Stomach smooth muscle (tissue), 2 donors: ENCODE data around the gene LUC7L2.
"Not testable (repeated sequence)": the region's sequence is repeated elsewhere in the genome, so short reads cannot be mapped to it uniquely, and the experiment has no call there.

Source experiments
- H3K27ac ChIP-seq: one replicate; pipeline ENCODE4 v1.7.0; 2013; ENCODE audit warnings: mild to moderate bottlenecking, low read length, inconsistent platforms
- H3K27me3 ChIP-seq, 2 donors: one replicate each; pipeline ENCODE4 v1.7.0; 2013; ENCODE audit warnings: low read length in 2 of 2; ENCODE audit not compliant: insufficient read depth in 2 of 2, control insufficient read depth in 1 of 2
- H3K36me3 ChIP-seq, 2 donors: one replicate each; pipeline ENCODE4 v1.7.0; 2013; ENCODE audit warnings: low read length in 2 of 2; ENCODE audit not compliant: control insufficient read depth in 2 of 2, insufficient read depth in 2 of 2
- H3K4me1 ChIP-seq: one replicate; pipeline ENCODE4 v1.7.0; 2013; ENCODE audit warnings: low read length; ENCODE audit not compliant: control insufficient read depth, insufficient read depth
- H3K4me3 ChIP-seq, 2 donors: one replicate each; pipeline ENCODE4 v1.7.0; 2013; ENCODE audit warnings: low read length in 2 of 2
- H3K9ac ChIP-seq, 2 donors: one replicate each; pipeline ENCODE4 v1.7.0; 2013; ENCODE audit warnings: low read length in 2 of 2, mild to moderate bottlenecking in 1 of 2
- H3K9me3 ChIP-seq, 2 donors: one replicate each; pipeline ENCODE4 v1.7.0; 2013; ENCODE audit warnings: low read length in 2 of 2; ENCODE audit not compliant: control insufficient read depth in 2 of 2
- donor health status: healthy.
- donor health status: Pancreatic carcinoma.

Gene LUC7L2

DNA sequence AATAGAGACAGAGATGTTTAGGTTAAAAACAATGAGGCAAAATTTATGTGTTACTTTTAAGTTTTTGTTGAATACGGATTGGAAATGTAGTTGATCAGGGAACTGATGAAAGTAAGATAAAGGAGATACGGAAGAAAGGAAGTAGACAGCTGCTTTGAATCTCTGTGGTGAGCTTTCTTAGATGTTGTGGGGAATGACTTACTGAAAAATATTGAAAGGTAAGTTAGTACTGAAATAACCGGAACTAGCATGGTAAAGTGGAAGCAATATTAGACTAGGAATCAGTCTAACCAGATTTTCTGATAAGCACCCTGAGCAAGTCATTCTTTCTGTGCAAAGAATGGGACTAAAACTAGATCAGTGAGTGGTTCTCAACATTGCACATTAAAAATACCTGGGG is 34.8 kb downstream of the LUC7L2 start:
- H3K27me3 ChIP-seq: no peaks in the 10 kb centered on the region
- H3K36me3 ChIP-seq: peaks cover 0 to 9% of the 10 kb centered on the region in 2 donors
- no peaks in the 10 kb centered on the region for H3K9me3 ChIP-seq
- no peak overlapping the region for H3K4me3 ChIP-seq
- H3K27ac ChIP-seq: no peak overlapping the region
- H3K9ac ChIP-seq: no peak overlapping the region
- H3K4me1 ChIP-seq: peaks cover 3% of the 10 kb centered on the region

GRCh38 chr7:139396323-139396951 is 36.7 kb downstream of the LUC7L2 start:
- peaks cover 0 to 8% of the 10 kb centered on the region in 2 donors for H3K36me3 ChIP-seq

GRCh38 chr7:139397192-139397591 is 37.5 kb downstream of the LUC7L2 start:
- peaks cover 3% of the 10 kb centered on the region for H3K4me1 ChIP-seq
- H3K4me3 ChIP-seq: no peak overlapping the region
- no peaks in the 10 kb centered on the region for H3K27me3 ChIP-seq
- H3K9me3 ChIP-seq: no peaks in the 10 kb centered on the region
- peaks cover 3 to 13% of the 10 kb centered on the region in 2 donors for H3K36me3 ChIP-seq
- no peak overlapping the region for H3K9ac ChIP-seq
- no peak overlapping the region for H3K27ac ChIP-seq

More at GRCh38 chr7:139396323-139396951, 36.7 kb downstream of the LUC7L2 start:
- Histone ChIP-seq H3K9ac (no peak overlapping the region), H3K4me3 (no peak overlapping the region), H3K27me3 (no peaks in the 10 kb centered on the region), H3K9me3 (no peaks in the 10 kb centered on the region), H3K27ac (no peak overlapping the region), H3K4me1 (peaks cover 3% of the 10 kb centered on the region)

DNA sequence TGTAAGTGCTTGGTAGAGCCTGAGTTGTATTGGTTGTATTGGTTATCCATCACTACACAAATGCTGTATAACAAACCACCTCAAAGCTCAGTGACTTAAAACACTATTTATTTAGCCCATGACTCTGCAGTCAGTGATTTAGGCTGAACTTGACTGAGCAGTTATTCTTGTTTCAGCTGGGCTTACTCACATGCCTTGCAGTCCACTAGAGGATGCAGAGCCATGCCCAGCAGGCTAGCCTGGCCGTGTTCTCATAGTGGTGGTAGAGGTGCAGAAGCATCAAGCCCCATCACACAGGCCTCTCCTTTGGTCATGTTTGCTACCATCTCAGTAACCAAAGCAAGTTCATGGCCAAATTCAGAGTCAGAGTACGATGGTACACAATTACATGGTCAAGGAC is 43.9 kb downstream of the LUC7L2 start:
- Histone ChIP-seq H3K27me3 (no peaks in the 10 kb centered on the region), H3K27ac (no peak overlapping the region), H3K4me1 (no peaks in the 10 kb centered on the region), H3K9me3 (no peaks in the 10 kb centered on the region), H3K9ac (no peak overlapping the region), H3K36me3 (peaks cover 38 to 60% of the 10 kb centered on the region in 2 donors), H3K4me3 (no peak overlapping the region)

GRCh38 chr7:139407555-139407954 is 47.9 kb downstream of the LUC7L2 start:
- peaks cover 32 to 69% of the 10 kb centered on the region in 2 donors for H3K36me3 ChIP-seq
- H3K9ac ChIP-seq: no peak overlapping the region
- no peaks in the 10 kb centered on the region for H3K4me1 ChIP-seq
- no peak overlapping the region for H3K4me3 ChIP-seq
- no peaks in the 10 kb centered on the region for H3K9me3 ChIP-seq
- H3K27ac ChIP-seq: no peak overlapping the region
- H3K27me3 ChIP-seq: no peaks in the 10 kb centered on the region

DNA sequence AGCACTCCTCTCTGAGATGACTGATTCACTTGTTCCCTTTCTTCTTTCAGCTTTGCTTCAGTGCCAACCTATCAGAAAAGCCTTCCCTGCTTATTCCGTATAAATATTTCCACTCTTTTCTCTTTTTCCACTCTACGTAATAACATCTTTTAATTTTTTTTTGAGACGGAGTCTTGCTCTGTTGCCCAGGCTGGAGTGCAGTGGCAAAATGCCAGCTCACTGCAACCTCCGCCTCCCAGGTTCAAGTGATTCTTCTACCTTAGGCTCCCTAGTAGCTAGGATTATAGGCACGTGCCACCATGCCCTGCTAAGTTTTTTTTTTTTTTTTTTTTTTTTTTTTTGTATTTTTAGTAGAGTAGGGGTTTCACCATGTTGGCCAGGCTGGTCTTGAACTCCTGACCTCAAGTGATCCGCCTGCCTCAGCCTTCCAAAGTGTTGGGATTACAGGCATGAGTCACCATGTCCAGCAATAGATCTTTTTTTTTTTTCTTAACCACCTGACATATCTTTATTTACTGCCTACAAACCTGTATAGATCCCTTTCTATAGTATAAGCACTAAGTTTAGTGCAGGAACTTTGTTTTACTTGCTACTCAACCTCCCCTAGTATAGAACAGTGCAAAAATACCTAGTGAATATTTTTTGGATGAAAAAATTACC is 55.2 kb downstream of the LUC7L2 start:
- not testable (repeated sequence) for H3K4me1 ChIP-seq, H3K4me3 ChIP-seq, H3K9ac ChIP-seq, H3K27ac ChIP-seq, H3K9me3 ChIP-seq, H3K27me3 ChIP-seq
- peaks cover 13 to 45% of the 10 kb centered on the region in 2 donors for H3K36me3 ChIP-seq

DNA sequence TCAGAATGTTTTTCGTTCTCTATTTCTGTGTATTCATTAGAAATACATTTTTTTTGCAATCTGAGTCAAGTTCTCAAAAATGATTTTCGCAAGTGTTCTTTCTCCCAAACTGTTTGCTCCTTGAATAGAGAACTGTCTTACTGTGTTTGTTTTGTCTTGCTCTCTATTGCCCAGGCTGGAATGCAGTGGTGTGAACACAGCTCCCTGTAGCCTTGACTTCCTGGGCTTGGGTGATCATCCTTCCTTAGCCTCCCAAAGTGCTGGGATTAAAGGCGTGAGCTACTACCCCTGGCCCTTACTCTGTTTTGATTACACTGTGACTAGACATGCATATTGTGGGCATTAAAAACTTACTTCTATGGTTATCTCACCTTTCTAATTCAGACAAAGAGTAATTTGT is 56.7 kb downstream of the LUC7L2 start:
- Histone ChIP-seq H3K4me1 (no peaks in the 10 kb centered on the region), H3K9me3 (no peaks in the 10 kb centered on the region), H3K36me3 (peaks cover 15 to 36% of the 10 kb centered on the region in 2 donors), H3K4me3 (no peak overlapping the region), H3K9ac (no peak overlapping the region), H3K27me3 (no peaks in the 10 kb centered on the region), H3K27ac (no peak overlapping the region)

DNA sequence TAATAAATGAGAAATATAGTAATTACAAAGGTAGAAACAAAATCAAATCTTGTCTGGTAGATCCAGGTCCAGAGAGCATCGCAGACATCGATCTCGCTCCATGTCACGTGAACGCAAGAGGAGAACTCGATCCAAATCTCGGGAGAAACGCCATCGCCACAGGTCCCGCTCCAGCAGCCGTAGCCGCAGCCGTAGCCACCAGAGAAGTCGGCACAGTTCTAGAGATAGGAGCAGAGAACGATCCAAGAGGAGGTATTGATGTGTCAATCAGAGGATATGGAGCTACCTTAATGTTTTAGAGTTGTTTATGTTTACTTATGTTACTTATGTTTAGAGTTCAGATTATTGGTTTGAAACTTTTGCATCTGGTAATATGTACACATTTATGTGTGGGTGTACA is 57.8 kb downstream of the LUC7L2 start:
- Histone ChIP-seq H3K4me1 (peaks cover 6% of the 10 kb centered on the region), H3K9me3 (no peaks in the 10 kb centered on the region), H3K27ac (no peak overlapping the region), H3K4me3 (no peak overlapping the region), H3K27me3 (no peaks in the 10 kb centered on the region), H3K36me3 (peaks cover 15 to 29% of the 10 kb centered on the region in 2 donors), H3K9ac (no peak overlapping the region)

DNA sequence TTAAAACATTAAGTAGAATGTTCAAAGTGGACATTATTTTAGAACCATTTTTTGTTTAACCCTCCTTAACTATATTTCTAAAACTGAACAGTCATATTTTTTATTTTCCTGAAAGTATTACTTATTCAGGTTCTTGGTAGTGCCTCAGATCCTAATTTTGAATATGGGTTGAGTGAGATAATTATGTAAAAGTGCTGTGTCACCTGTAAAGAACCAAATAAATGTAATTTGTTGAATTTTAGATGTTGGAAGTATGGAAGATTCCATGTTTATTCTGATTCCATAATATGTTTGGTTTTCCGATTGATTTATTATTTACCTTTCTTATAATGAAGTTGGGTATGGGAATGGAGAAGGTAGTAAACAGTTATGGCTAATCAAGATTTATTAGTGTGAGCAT is 61.4 kb downstream of the LUC7L2 start:
- peaks cover 13 to 20% of the 10 kb centered on the region in 2 donors for H3K36me3 ChIP-seq
- no peak overlapping the region for H3K27ac ChIP-seq
- H3K9me3 ChIP-seq: no peaks in the 10 kb centered on the region
- H3K9ac ChIP-seq: no peak overlapping the region
- no peak overlapping the region for H3K4me3 ChIP-seq
- peaks cover 10% of the 10 kb centered on the region for H3K4me1 ChIP-seq
- no peaks in the 10 kb centered on the region for H3K27me3 ChIP-seq

GRCh38 chr7:139422126-139422525 is 62.4 kb downstream of the LUC7L2 start:
- no peaks in the 10 kb centered on the region for H3K9me3 ChIP-seq
- no peaks in the 10 kb centered on the region for H3K27me3 ChIP-seq
- peaks cover 8 to 13% of the 10 kb centered on the region in 2 donors for H3K36me3 ChIP-seq
- H3K9ac ChIP-seq: no peak overlapping the region
- peak overlapping the region; percentile 69 for H3K27ac ChIP-seq
- H3K4me1 ChIP-seq: peaks cover 10% of the 10 kb centered on the region
- no peak overlapping the region for H3K4me3 ChIP-seq

- peaks cover 12 to 13% of the 10 kb centered on the region in 2 donors for H3K36me3 ChIP-seq
- H3K9ac ChIP-seq: no peak overlapping the region
- no peaks in the 10 kb centered on the region for H3K9me3 ChIP-seq
- peak overlapping the region; percentile 46 for H3K27ac ChIP-seq
- no peak overlapping the region for H3K4me3 ChIP-seq
- peaks cover 10% of the 10 kb centered on the region for H3K4me1 ChIP-seq
- H3K27me3 ChIP-seq: no peaks in the 10 kb centered on the region
Observed at GRCh38 chr7:139423091-139423490, 63.4 kb downstream of the LUC7L2 start.
